Activated CD8-positive, alpha-beta memory T cell treated with anti-CD3 and anti-CD28 coated beads, Interleukin-2, amount 50 U/mL, for 1 hour (primary cell): ENCODE measurements around the gene OBP2B.
"Not testable (repeated sequence)": the region's sequence is repeated elsewhere in the genome, so short reads cannot be mapped to it uniquely, and the experiment has no call there.

Experiments
- DNase-seq: peaks from one replicate; pipeline ENCODE4 v3.0.0-alpha.2; 2020; ENCODE audit errors: extremely low read depth

The OBP2B gene

DNA sequence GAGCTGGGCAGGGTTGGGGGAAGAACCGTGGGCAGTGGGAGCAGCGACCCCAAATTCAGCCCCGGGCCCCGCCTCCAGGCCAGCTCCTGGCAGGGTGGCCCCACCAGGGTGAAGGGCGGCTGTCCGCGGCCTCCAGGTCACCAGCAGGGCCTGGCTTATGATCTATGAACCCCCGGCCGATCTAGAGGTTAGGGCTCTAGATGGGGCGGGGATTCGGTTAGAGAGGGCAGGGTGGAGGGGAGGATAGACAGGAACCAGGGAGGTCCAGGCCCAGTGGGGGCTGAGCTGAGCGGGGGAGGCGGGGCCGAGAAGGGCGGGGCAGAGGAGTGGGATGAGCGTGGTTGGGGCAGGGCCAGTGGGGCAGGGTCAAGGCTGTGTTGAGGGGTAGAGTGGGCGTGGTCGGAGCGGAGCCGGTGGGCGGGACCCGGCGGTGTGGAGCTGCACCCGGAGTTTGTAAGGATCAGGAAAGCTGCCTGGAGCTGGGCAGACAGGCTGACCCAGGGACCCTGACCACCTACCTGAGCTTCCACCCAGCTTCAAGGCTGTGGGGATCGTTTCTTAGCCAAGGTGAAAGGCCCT lies 29.3 kb upstream of the OBP2B start:
- peak; percentile 11 for DNase-seq

DNA sequence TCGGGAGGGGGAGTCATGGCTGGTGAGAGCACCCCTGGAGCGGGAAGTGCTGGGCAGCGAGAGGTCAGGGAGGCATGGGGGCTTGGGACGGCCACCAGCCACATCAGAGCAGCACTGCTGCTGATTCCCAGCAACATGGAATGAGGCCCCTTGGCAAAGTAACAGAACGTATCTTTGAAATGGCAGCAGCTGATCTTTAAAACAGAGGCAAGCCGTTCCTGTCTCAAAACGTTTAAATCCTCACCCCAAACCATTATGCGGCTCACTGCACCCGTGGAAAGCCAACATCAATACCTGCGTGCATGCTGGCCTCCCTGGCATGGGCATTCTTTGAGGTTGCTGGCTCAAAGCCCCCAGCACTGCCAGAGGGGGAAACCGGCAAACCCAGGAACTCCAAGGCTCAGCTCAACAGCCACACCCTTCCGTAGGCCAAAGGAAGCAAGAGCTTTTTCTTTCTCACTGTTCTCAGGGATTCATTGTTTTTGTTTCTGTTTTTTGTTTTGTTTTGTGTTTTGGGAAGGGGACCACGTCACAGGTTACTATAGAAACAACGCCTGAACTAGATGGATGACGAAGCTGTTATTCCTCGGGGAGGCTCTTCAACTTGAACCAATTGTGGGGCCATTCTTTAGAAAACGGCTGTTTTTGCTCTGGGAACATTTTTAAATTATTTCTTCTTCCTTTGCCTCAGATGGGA lies 28.1 kb upstream of the OBP2B start:
- no peak for DNase-seq

DNA sequence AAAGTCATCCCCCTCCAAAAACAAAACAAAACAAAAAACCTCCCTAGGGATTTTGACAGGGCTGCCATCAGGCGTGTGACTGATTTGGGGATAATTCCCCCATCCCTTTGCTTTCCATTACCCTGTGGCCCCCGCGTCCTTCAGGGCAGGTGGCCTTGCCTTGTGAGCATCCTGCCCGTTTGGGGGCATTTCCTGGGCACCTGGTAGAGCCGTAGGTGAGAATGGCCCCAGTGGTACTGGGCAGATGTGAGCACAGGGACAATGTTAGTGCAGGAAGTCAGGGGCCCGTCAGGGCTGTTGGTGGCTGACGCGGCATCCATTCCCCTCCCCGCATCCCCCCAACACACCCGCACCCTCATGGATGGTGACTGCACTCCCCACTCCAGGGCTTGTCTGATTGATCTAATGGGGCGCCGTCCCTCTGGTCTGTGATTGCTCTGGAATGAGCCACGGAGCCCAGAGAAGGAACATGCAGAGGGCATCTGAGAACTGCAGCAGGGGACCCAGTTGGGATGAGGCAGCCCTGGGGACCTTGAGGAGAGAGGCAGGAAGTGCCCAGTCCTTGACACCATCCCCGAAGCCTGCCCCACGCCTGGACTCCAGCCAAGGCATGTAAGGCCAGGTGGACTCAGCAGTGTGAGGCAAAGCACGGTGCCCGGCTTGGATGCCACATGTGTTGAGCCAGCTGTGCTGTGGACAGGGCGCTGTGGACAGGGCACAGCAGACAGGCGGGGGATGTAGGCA lies 27.4 kb upstream of the OBP2B start:
- DNase-seq, result not testable (repeated sequence)

DNA sequence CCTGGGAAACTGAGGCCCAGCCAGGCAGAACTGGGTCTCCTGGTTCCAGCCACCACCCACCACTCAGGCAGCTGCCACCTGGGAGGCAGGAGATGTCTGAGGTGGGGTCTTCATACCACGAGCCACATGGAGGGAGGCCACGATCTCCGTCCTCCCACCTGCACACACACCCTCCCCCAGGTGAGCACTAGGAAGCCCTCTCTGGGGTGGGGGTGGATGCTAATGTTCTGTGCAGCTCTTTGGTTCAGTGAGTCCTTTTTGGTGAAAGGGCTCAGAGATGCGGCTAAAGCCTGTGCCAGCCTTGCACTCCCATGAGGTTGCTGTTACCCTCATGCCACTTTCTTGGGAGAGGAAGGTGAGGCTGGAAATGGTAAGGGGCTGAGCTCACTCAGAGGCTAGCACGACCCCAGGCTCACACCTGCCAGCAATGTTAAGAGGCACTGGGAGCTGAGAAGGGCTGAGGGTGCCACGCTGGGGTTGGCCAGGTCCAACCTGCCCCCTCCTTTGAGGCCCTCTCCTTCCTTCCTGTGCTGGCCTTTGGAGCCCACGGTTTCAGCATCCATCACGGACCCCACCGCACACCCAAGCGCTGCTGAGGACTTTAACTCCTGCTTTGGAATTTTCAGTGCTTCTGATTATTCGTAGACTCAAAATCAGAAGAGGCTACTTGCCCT lies 26.6 kb upstream of the OBP2B start:
- no peak for DNase-seq

GRCh38 chr9:133234577-133235322 lies 25.7 kb upstream of the OBP2B start:
- no peak for DNase-seq

DNA sequence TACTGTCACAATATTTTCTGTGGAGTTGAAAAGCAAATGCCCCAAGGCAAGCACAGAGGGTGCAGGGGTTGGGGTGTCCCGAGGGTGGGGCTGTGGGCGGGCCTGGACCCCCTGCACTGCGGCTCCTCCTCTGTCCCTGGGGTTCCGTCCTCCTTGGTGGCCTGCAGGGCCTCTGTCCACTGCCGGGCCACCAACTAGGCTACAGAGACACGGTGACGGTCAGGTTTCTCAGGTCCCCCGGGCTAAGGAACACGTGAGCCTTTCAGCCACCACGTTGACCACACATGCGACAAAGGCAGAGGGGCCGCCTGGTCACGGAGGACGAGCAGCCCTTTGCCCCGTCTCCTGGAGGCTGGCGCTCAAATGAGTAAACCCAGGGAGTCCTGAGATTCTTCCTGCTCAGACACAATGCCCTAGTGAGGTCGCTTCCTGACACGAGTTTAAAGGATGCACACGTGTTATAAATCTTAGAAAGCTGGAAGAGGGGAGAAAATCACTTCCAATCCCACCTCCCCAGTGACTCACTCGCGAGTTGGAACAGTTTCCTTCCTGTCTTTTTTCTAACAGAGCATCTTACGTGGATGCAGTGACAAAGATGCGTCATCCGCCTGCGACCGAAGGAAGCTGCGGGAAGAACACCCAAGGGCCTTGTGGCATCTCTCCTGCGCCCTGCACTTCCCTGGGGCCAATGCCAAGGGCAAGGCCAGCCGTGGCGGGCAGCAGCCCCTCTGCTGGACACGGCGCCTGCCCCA lies 24.8 kb upstream of the OBP2B start:
- no peak for DNase-seq

GRCh38 chr9:133231934-133232568 lies 23.0 kb upstream of the OBP2B start:
- DNase-seq, result not testable (repeated sequence)

DNA sequence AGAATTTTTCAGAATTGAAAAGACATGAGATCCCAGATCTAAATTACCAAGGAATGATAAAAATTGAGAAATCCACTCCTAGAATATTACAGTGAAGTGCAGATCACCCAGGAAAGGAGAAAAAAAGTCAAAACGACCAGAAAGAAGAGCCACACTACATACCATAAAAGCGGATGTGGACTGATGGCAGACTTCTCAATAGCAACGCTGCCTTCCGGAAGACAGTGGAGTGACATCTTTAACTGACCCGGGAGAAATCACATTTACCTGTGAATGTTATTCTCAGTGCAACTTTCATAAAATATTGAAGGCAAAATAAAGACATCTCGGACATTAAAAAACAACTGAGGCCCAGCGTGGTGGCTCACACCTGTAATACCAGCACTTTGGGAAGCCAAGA lies 21.5 kb upstream of the OBP2B start:
- not testable (repeated sequence) for DNase-seq

DNA sequence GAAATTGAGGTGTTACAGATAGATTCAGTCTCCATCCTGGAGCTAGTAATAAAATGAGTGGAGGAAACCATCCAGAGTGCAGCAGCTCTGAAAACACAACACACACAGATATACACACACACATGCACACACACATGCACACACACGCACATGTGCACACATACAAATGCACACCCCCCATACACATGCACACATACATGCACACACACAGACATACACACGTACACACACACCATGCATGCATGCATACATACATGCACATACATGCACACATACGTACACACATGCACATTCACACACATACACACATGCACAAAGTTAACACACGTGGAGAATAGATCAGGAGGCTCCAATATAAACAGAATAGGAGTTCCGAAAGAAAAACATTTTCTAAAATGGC lies 21.0 kb upstream of the OBP2B start:
- no peak for DNase-seq

GRCh38 chr9:133228474-133229193 lies 19.6 kb upstream of the OBP2B start:
- not testable (repeated sequence) for DNase-seq

- DNase-seq, result not testable (repeated sequence)
Observed at GRCh38 chr9:133227996-133228395, 18.9 kb upstream of the OBP2B start.

DNA sequence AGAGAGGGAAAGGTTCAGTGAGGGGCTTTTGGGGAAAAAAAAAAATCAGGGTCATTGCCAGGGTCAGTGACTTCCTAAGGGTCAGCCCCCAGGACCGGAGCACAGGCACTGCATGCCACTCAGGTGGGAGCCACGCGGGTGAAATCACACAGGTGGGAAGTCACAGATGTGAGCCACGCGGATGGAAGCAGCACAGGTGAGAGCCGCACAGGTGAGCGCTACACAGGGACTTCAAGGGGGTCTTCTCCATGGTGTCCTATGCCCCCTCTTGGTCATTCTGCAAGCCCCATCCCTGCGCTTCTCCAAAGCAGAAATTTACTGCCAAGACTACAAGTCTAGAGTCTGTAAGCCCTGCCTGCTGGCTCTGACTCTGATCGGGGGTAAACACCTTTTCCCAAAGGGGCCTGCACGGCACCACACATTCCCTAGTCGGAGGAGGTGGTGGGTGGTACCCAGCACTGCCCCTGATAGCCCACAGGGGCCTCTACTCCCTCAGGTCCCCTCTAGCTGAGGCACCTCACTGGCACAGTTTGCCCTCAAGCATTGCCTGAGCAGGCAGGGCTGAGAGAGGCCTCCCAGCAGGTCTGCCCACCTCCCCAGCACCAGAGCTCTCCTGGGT lies 18.3 kb upstream of the OBP2B start:
- no peak for DNase-seq

DNA sequence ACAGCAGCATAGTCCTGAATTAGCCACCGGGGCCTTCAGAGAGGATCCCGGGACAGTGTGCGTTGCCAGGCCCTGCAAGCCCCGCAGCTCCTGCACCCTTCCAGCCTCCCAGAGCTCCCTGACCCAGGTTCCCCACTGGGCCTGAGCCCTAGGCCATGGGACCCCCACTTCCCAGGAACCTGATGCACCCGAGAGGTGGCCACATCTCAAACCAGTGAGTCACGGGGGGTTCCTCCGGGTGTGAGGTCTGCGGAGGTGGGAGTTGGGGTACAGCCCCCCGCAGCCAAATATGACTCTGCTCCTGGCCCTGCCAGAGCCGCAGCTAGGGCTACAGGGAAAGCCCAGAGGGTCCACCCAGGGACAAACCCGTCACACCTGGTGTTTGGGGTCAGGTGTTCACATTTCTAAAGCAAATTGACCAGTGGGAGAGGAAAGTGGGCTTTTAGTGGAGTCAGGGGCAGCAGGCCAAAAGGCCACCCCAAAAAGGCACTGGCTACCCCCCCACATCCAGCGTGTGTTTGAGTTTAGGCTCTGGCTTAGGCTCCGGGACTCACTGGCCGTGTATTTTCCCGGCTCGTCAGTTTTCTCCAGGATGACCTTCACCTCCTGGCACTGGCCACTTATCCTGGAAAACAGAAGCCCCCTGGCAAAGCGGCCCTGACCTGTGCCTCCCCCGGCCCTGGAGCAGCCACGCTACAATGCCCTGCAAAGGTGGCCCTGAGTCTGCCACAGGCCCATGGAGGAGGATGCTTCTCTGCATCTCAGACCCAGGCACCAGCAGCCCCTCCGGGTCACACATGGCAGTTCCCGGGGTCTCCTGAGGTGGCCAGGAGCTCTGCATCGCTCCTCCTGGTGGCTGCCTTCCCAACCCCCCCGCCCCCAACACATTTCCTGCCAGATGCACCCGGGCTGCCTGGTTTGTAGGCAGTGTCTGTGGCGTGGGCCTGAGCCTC lies 17.4 kb upstream of the OBP2B start:
- no peak for DNase-seq

DNA sequence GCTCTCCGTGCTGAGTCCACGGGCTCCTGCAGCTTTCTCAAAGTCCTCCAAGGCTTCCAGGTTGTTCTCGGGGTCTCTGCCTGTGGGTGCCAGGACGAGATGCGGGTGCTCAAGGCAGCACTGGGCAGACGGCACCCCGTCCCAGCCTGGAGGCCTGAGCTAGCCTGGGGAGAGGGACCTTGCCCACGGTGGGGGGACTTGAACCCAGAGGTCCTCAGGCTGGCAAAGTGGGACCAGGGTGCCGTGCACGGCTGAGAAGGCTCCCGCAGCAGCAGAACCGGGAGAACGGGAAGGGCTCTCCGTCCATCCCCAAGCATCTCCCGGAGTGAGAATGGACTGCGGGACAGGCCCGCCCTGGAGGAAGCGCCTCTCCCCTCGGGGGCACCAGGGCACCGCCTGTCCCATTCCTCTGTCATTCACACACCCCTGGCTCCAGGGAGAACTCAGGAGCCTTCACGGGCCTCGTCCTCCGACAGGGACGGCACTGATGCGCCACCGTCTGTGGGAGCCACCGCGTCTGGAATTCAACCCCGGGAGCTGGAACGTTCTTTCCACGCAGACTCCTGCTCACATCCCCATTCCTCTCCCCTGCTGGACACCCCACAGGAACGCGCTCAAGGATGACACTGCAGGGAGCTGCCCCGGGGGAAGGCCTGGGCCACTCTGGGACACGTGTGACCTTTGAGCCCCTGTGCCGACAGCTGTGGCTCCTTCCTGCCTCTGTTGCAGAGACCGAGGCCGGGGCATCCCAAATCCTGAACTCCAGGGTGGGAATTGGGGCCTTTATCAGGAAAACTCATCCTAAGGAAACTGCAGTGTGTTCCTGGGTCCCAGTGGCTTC lies 16.3 kb upstream of the OBP2B start:
- no peak for DNase-seq

DNA sequence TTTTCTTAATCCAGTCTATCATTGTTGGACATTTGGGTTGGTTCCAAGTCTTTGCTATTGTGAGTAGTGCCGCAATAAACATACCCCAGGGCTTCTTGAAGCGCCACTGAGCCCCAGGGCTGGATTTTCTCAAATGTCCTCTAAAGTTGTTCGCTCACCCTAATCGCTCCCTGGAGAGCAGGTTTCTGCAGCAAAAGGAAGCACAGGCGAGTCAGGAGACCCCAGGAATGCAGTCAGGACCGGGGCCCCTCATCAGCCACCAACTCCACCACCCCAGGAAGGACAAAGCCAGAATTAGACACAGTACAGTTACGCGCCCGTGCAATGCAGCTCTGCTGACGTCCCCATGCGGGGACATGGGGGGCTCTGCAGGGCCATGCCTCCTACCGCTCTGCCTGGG lies 15.7 kb upstream of the OBP2B start:
- no peak for DNase-seq

- DNase-seq, result not testable (repeated sequence)
Observed at GRCh38 chr9:133223159-133223756, 14.2 kb upstream of the OBP2B start.

DNA sequence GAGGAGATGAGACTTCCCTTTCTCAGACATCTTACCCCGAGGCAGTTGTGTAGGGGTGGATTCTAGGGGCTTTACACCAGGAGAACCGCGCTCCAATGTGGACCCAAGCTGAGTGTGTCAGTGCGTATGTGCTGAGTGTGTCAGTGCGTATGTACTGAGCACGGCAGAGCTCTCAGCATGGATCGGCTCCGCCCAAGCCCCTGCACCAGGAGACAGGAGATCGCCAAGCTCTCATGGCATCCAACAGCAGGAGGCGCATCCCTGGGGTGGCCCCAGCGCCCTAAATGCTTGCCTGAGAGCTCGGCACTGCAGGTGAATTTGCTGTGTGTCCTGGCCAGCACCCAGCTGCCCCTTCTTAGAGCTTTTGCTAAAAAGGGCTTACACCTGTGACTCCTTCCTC lies 12.9 kb upstream of the OBP2B start:
- DNase-seq, result not testable (repeated sequence)
